Measurements from ENCODE around the gene BTF3. TPM values are rescaled to one million over a fixed set of nuclear protein-coding genes. Genes with fewer than 3 reads are reported as not detected.

BTF3 gene
- total RNA-seq, 2 experiments from 2014 or later: 1,003 to 1,035 TPM

Other genes with a start within 250 kb of the BTF3 start
- under 1 TPM; 0.34 to 0.46 TPM for gene FOXD1, start 49.7 kb upstream of the BTF3 start, total RNA-seq
- gene ANKRA2, start 67.2 kb downstream of the BTF3 start, total RNA-seq: 10 to 100 TPM; 15.2 to 16.4 TPM
- gene UTP15, start 67.3 kb downstream of the BTF3 start, total RNA-seq: 10 to 100 TPM; 54.1 to 57.4 TPM
- gene ARHGEF28, start 127.8 kb downstream of the BTF3 start, total RNA-seq: not detected

Data from activated CD8-positive, alpha-beta memory T cell treated with anti-CD3 and anti-CD28 coated beads for 36 hours (primary cell).